ENCODE measurements around the gene ATP6V0A4.

ATP6V0A4 gene

GRCh38 chr7:138802706-138803105, 4.7 kb upstream of the ATP6V0A4 start:
- no peak for TF ChIP-seq ZNF8 (CRISPR knock-in tag; IDR thresholded peaks at IDR 0.05)
- no peak for TF ChIP-seq ZFP3 (CRISPR knock-in tag; IDR thresholded peaks at IDR 0.05)
- TF ChIP-seq BACH2 (CRISPR knock-in tag; IDR thresholded peaks at IDR 0.05; ENCODE audit: borderline replicate concordance): no peak
- no peak for TF ChIP-seq SNAI2 (CRISPR knock-in tag; IDR thresholded peaks at IDR 0.05)
- no peak for TF ChIP-seq PPARA (CRISPR knock-in tag; IDR thresholded peaks at IDR 0.05; ENCODE audit: borderline replicate concordance)
- no peak for TF ChIP-seq CSDC2 (CRISPR knock-in tag; IDR thresholded peaks at IDR 0.05)
- no peak for TF ChIP-seq TOX (CRISPR knock-in tag; IDR thresholded peaks at IDR 0.05; ENCODE audit: borderline replicate concordance)
- TF ChIP-seq ZNF565 (CRISPR knock-in tag; conservative IDR thresholded peaks at IDR 0.05; ENCODE audit: low read depth): no peak
- no peak for ATAC-seq

GRCh38 chr7:138801256-138801655, 3.3 kb upstream of the ATP6V0A4 start:
- TF ChIP-seq ZFP30 (CRISPR knock-in tag; IDR thresholded peaks at IDR 0.05) (no peak), TOX (CRISPR knock-in tag; IDR thresholded peaks at IDR 0.05; ENCODE audit: borderline replicate concordance) (no peak), POU6F1 (CRISPR knock-in tag; IDR thresholded peaks at IDR 0.05; ENCODE audit: borderline replicate concordance, low read depth) (no peak), PPARA (CRISPR knock-in tag; IDR thresholded peaks at IDR 0.05; ENCODE audit: borderline replicate concordance) (no peak), CSDC2 (CRISPR knock-in tag; IDR thresholded peaks at IDR 0.05) (no peak), OSR1 (CRISPR knock-in tag; IDR thresholded peaks at IDR 0.05) (no peak), ESRRG (CRISPR knock-in tag; IDR thresholded peaks at IDR 0.05) (no peak), GLIS3 (CRISPR knock-in tag; IDR thresholded peaks at IDR 0.05) (no peak), ZC3H10 (CRISPR knock-in tag; IDR thresholded peaks at IDR 0.05) (no peak), ZFP3 (CRISPR knock-in tag; IDR thresholded peaks at IDR 0.05) (no peak), CSRNP3 (CRISPR knock-in tag; IDR thresholded peaks at IDR 0.05) (no peak), ZNF70 (CRISPR knock-in tag; IDR thresholded peaks at IDR 0.05) (no peak), ARNTL (CRISPR knock-in tag; IDR thresholded peaks at IDR 0.05; ENCODE audit: borderline replicate concordance, low read depth) (no peak), ISL1 (CRISPR knock-in tag; IDR thresholded peaks at IDR 0.05) (no peak), PATZ1 (CRISPR knock-in tag; IDR thresholded peaks at IDR 0.05; ENCODE audit: borderline replicate concordance) (no peak), ZNF8 (CRISPR knock-in tag; IDR thresholded peaks at IDR 0.05) (no peak), SNAI2 (CRISPR knock-in tag; IDR thresholded peaks at IDR 0.05) (no peak), BACH2 (CRISPR knock-in tag; IDR thresholded peaks at IDR 0.05; ENCODE audit: borderline replicate concordance) (no peak), RARB (CRISPR knock-in tag; IDR thresholded peaks at IDR 0.05) (no peak)
- ATAC-seq: no peak

GRCh38 chr7:138799336-138800000, 1.5 kb upstream of the ATP6V0A4 start:
- TF ChIP-seq TSHZ2 (CRISPR knock-in tag; IDR thresholded peaks at IDR 0.05): no peak
- TF ChIP-seq ZC3H10 (CRISPR knock-in tag; IDR thresholded peaks at IDR 0.05): no peak
- TF ChIP-seq ESRRG (CRISPR knock-in tag; IDR thresholded peaks at IDR 0.05): no peak
- no peak for TF ChIP-seq PPARA (CRISPR knock-in tag; IDR thresholded peaks at IDR 0.05; ENCODE audit: borderline replicate concordance)
- TF ChIP-seq TOX (CRISPR knock-in tag; IDR thresholded peaks at IDR 0.05; ENCODE audit: borderline replicate concordance): no peak
- no peak for TF ChIP-seq ZNF565 (CRISPR knock-in tag; conservative IDR thresholded peaks at IDR 0.05; ENCODE audit: low read depth)
- no peak for TF ChIP-seq GLIS3 (CRISPR knock-in tag; IDR thresholded peaks at IDR 0.05)
- TF ChIP-seq ARNTL (CRISPR knock-in tag; IDR thresholded peaks at IDR 0.05; ENCODE audit: borderline replicate concordance, low read depth): no peak
- no peak for TF ChIP-seq CREB5 (CRISPR knock-in tag; IDR thresholded peaks at IDR 0.05; ENCODE audit: low read depth)
- TF ChIP-seq ZFP30 (CRISPR knock-in tag; IDR thresholded peaks at IDR 0.05): no peak
- TF ChIP-seq RARB (CRISPR knock-in tag; IDR thresholded peaks at IDR 0.05): no peak
- TF ChIP-seq BACH2 (CRISPR knock-in tag; IDR thresholded peaks at IDR 0.05; ENCODE audit: borderline replicate concordance): no peak
- TF ChIP-seq PATZ1 (CRISPR knock-in tag; IDR thresholded peaks at IDR 0.05; ENCODE audit: borderline replicate concordance): no peak
- no peak for TF ChIP-seq POU6F1 (CRISPR knock-in tag; IDR thresholded peaks at IDR 0.05; ENCODE audit: borderline replicate concordance, low read depth)
- no peak for ATAC-seq

All from SK-N-SH treated with all-trans-retinoic acid at 6 μM for 48 hours (cell line).